Hepatocyte (in vitro differentiated cells): ENCODE measurements around the gene GPR161.

Experiments used
- CTCF ChIP-seq: fragments of 200-600 bp; sonication (generic); IDR thresholded peaks from 2 replicates; pipeline ENCODE4 v1.5.1; 2016; ENCODE audit warnings: antibody characterized with exemption, mild to moderate bottlenecking; ENCODE audit not compliant: poor library complexity
- EZH2 ChIP-seq: fragments of 200-600 bp; sonication (generic); IDR thresholded peaks from 2 replicates; pipeline ENCODE4 v1.6.1; 2016; ENCODE audit warnings: antibody characterized with exemption, mild to moderate bottlenecking, borderline replicate concordance
- EZH2phosphoT487 ChIP-seq: fragments of 200-600 bp; sonication (generic); IDR thresholded peaks from one replicate; pipeline ENCODE4 v1.6.1; 2018; ENCODE audit warnings: antibody characterized with exemption, mild to moderate bottlenecking, low read depth, moderate library complexity; ENCODE audit not compliant: unreplicated experiment, severe bottlenecking

- TF ChIP-seq CTCF (no peak), EZH2phosphoT487 (no peak), EZH2 (no peak)
Observed at GRCh38 chr1:168119750-168120149, 17.0 kb downstream of the GPR161 start.
